ENCODE data around the gene HDAC3. TPM values are rescaled to one million over a fixed set of nuclear protein-coding genes. Genes with fewer than 3 reads are reported as not detected.
A peak's percentile ranks its signal among the peaks of the same experiment; 100 is the strongest.

HDAC3 gene
- total RNA-seq, 1 donor from 2014 or later: 59.9 TPM

GRCh38 chr5:141657937-141658545, 21.4 kb upstream of the HDAC3 start:
- no peak for DNase-seq (ENCODE audit: low spot score)

- DNase-seq (ENCODE audit: low spot score): no peak
Measured at GRCh38 chr5:141657404-141657803, 20.8 kb upstream of the HDAC3 start.

- DNase-seq (ENCODE audit: low spot score): no peak
Measured at GRCh38 chr5:141656396-141656795, 19.7 kb upstream of the HDAC3 start.

- no peak for DNase-seq (ENCODE audit: low spot score)
Measured at GRCh38 chr5:141655020-141655419, 18.4 kb upstream of the HDAC3 start.

- no peak for DNase-seq (ENCODE audit: low spot score)
Measured at GRCh38 chr5:141654298-141654697, 17.6 kb upstream of the HDAC3 start.

GRCh38 chr5:141651728-141652105, 15.1 kb upstream of the HDAC3 start:
- DNase-seq (ENCODE audit: low spot score): no peak

- peak; percentile 76 for DNase-seq (ENCODE audit: low spot score)
Measured at GRCh38 chr5:141650851-141651727, 14.4 kb upstream of the HDAC3 start, which contains the start of gene FCHSD1. Gene FCHSD1 (minus strand): TSS chr5:141651418. CDS start chr5:141651368, 50 bp downstream.

GRCh38 chr5:141649972-141650371, 13.3 kb upstream of the HDAC3 start:
- no peak for DNase-seq (ENCODE audit: low spot score)

DNA sequence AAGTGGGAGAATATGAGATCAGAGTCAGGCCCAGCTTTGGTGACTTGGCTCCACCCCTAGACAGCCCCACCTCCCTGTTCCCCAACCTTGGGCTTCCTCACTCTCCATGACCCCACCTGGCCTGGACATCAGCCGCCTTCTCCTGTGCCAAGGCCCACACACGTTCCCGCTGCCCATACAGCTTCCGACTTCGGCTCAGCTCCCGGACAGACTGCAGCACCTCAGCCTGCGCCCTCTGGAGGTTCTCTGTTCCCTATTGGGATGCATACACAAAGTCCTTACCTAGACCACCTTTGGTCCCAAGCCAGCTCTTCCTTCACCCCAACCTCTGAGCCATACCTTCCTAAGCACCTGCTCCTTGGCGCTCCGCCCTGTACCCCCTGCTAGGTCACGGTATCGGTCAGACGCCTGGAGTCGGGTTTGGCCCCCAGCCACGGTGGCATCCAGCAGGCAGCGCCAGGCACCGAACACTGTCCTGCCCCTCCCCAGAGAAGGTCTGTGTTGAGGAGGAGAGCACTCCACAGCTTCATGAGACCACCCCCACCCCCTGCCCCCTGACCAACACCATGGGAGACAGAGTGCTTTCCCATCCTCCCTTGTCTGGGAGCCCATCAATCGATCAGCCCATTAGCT, 12.5 kb upstream of the HDAC3 start:
- DNase-seq (ENCODE audit: low spot score): no peak

DNA sequence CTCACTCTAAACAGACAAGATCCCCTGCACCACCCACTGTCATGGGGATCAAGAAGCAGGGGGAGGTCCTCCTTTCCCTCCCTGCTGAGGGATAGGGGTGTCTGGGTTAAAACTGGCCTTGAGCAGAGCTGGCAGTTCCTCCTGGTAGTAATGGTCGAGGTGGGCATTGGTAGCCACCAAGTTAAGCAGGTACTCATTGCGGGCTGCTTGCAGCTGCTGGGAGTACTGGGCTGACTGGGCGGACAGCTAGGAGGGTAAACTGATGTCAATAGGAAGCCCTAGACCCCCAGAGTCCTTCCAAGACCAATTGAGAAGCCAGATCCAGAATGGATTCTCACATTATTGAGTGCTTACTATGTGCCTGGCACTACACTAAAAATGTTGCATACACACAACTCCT, 11.2 kb upstream of the HDAC3 start:
- no peak for DNase-seq (ENCODE audit: low spot score)

GRCh38 chr5:141647242-141647641, 10.6 kb upstream of the HDAC3 start:
- no peak for DNase-seq (ENCODE audit: low spot score)

DNA sequence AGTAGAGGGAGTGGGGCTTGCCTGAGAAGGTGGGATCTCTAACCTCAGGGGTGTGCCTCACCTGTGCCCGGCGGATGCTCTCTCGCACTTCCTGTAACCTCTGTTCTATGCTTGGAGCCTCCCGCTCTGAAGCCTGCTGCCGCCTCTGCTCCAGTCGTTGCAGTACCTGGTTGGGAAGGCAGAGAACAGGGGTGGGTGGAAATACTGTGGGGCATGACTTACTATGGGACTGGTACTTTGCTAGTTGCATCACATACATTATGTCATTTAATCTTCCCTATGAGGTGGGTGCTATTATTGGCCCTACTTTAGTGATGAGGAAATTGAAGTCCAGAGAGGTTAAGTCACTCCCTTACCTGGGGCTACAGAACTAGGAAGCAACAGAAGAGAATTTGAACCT, 9.4 kb upstream of the HDAC3 start:
- no peak for DNase-seq (ENCODE audit: low spot score)

- no peak for DNase-seq (ENCODE audit: low spot score)
Measured at GRCh38 chr5:141641634-141642267, 5.1 kb upstream of the HDAC3 start.

- DNase-seq (ENCODE audit: low spot score): no peak
Measured at GRCh38 chr5:141640698-141641097, 4.0 kb upstream of the HDAC3 start.

DNA sequence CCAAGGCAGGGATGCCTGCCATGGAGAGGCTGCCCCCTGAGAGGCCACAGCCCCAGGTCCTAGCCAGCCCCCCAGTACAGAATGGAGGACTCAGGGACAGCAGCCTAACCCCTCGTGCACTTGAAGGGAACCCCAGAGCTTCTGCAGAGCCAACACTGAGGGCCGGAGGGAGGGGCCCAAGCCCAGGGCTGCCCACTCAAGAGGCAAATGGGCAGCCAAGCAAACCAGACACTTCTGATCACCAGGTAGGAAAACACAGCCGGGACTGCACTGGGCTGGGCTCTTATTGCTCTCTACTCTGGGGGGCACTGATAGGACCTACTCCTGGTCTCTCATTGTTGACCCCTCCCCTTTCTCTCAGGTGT, 3.4 kb upstream of the HDAC3 start:
- DNase-seq (ENCODE audit: low spot score): no peak

- no peak for DNase-seq (ENCODE audit: low spot score)
Measured at GRCh38 chr5:141639357-141640050, 2.9 kb upstream of the HDAC3 start.

DNA sequence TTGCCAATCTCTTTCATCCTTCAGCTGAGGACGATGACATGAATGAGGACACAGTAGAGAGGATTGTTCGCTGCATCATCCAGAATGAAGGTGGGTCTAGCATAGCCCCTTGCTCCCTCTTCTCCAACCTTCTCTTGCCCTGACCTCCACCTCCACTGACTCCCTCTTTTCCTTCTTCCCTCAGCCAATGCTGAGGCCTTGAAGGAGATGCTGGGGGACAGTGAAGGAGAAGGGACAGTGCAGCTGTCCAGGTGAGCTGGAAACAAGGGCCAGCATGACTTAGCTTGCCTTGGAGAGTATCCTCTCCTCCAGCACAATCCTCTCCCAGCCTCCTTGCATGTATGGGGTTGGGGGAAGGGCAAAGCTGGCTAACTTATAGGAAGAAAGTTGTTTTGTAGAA, 2.1 kb upstream of the HDAC3 start:
- no peak for DNase-seq (ENCODE audit: low spot score)

DNA sequence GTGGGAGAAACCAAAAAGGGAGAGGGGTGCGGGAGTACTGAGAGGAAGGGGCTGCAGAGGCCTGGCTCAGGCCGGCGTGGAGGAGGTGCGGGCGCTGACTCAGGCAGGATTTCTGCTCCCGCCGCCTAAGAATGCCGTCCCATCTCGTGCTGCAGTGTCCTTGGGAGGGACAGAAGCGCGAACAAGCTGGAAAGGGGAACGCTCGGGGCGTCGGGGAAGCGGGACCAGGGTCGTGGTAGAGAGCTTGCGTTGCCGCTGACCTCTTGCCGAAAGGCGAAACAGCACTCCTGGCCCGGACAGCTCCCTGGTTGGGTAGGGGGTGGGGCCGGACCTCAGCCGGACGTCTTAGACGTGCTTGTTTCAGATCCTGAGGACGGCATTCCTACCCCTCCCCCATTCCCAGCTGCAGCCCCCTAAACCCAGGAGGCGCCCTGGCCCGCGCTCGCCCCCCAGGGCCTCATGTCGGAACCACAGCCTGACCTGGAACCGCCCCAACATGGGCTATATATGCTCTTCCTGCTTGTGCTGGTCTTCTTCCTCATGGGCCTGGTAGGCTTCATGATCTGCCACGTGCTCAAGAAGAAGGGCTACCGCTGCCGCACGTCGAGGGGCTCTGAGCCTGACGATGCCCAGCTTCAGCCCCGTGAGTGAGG, 1.2 kb upstream of the HDAC3 start:
- peak; percentile 50 for DNase-seq (ENCODE audit: low spot score)

- DNase-seq (ENCODE audit: low spot score): no peak
Measured at GRCh38 chr5:141637123-141637766, 596 bp upstream of the HDAC3 start.

DNA sequence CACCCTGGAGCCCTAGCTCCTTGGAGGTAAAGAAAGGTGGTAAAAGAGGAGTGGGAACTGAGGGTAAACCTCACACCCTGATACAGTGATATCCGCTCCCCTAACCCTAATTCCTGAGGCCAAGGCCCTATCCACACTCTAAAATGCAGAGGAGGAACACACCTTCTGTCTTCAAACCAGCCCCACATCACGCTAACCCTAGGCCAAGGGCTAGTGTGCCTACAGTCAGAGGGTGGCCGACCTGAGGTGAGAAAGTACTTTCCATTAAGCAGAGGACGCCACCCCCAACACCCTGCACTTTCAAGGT, 590 bp downstream of the HDAC3 start:
- no peak for DNase-seq (ENCODE audit: low spot score)

DNA sequence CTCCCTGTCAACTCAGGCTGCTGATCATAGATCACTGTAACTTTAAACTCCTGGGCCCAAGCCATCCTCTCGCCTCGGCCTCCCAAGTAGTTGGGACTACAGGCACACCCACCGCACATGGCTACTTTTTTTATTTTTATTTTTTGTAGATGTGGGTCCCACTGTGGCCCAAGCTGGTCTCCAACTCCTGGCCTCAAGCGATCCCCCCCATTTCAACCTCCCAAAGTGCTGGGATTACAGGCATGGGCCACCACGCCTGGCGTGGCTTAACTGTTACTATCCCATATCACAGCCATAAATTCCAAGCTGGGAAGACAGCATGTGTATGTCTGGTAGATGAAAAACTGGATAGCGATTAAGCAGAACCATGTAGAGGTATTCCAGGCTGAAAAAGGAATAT, 1.0 kb downstream of the HDAC3 start:
- no peak for DNase-seq (ENCODE audit: low spot score)
